ENCODE data around the gene EOMES. TPM values are rescaled to one million over a fixed set of nuclear protein-coding genes. Genes with fewer than 3 reads are reported as not detected.
"Not testable (repeated sequence)": the region's sequence is repeated elsewhere in the genome, so short reads cannot be mapped to it uniquely, and the experiment has no call there.

EOMES gene
- total RNA-seq: under 1 TPM in 1 of 4 donors, not detected in 3; 0.40 TPM

GRCh38 chr3:27721717-27722564 is at the start of gene EOMES:
Gene EOMES, minus strand, starts transcription at chr3:27722323. Its CDS starts 29 bp downstream, at chr3:27722294.
- peak in 1 of 2 donors; percentile 21 for DNase-seq
- Histone ChIP-seq H3K36me3 (no peaks in the 10 kb centered on the region), H3K4me1 (peaks cover 9 to 20% of the 10 kb centered on the region in 2 donors), H3K4me3 (replicated peaks in 1 of 3) (peak within 1 kb of the TSS in 1 of 3 donors; percentile 19), H3K27ac (no peak within 1 kb of the TSS), H3K27me3 (peaks cover 15% of the 10 kb centered on the region), H3K9me3 (no peaks in the 10 kb centered on the region)
- intact Hi-C loops (cut with DNase I): no loop called here
- WGBS, 2 donors: 0 to 10% methylated on average over 9 to 16 of the region's 81 CpGs
- TF ChIP-seq CTCF (IDR thresholded peaks at IDR 0.05) (no peak), POLR2A (IDR thresholded peaks at IDR 0.05) (no peak)

DNA sequence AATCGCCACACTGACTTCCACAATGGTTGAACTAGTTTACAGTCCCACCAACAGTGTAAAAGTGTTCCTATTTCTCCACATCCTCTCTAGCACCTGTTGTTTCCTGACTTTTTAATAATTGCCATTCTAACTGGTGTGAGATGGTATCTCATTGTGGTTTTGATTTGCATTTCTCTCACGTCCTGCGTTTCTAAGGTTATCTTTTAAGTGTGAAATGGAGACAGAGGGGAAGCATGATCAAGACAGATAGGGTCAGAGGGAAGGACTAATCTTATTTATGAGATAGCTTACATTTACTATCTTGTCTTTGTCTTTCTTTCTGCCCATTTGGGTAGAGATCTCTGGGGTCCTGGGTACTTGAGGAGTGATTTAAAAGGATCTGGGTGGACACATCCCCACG is 48.3 kb upstream of the EOMES start:
- H3K4me1 ChIP-seq; DNase-seq; H3K27me3 ChIP-seq; H3K27ac ChIP-seq; H3K4me3 ChIP-seq (replicated peaks in 1 of 3); H3K9me3 ChIP-seq; H3K36me3 ChIP-seq; intact Hi-C loops (cut with DNase I): not testable (repeated sequence)
- WGBS, 2 donors: 48 to 57% methylated on average over 3 of the region's 4 CpGs

- no peaks in the 10 kb centered on the region for H3K27me3 ChIP-seq
- no peak for TF ChIP-seq POLR2A (IDR thresholded peaks at IDR 0.05)
- TF ChIP-seq CTCF (IDR thresholded peaks at IDR 0.05): no peak
- intact Hi-C loops (cut with DNase I): no loop called here
Measured at GRCh38 chr3:27767000-27767399, 44.9 kb upstream of the EOMES start.

DNA sequence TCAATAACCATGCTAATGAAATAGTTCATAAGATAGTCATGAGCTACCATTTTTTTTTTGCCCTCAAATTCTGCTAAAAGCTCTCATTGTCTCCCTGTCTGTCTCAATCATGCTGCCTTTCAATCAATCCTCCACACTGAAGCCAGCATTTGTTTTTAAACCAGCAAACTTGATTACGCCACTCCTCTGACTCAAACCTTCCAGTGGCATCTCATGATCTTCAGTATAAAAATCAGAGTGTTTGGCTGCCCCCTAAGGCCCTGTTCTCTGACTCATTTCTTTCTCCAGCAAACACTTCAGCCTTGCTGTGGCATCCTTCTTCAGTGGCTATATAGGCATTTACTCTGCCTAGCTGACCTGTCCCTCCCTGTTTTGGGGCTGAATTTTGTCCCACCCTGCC is 36.0 kb upstream of the EOMES start:
- Histone ChIP-seq H3K27me3 (no peaks in the 10 kb centered on the region), H3K36me3 (no peaks in the 10 kb centered on the region), H3K9me3 (no peaks in the 10 kb centered on the region), H3K27ac (no peak overlapping the region), H3K4me1 (no peaks in the 10 kb centered on the region), H3K4me3 (replicated peaks in 1 of 3) (no peak overlapping the region)
- intact Hi-C loops (cut with DNase I): no loop called here
- WGBS, 2 donors: 90 to 93% methylated on average over 1 of the region's 1 CpG
- DNase-seq: no peak
- no peak for TF ChIP-seq CTCF (IDR thresholded peaks at IDR 0.05)
- no peak for TF ChIP-seq POLR2A (IDR thresholded peaks at IDR 0.05)

More at GRCh38 chr3:27767000-27767399, 44.9 kb upstream of the EOMES start:
- Histone ChIP-seq H3K36me3 (no peaks in the 10 kb centered on the region), H3K4me3 (replicated peaks in 1 of 3) (no peak overlapping the region), H3K9me3 (no peaks in the 10 kb centered on the region), H3K4me1 (peaks cover 0 to 9% of the 10 kb centered on the region in 2 donors), H3K27ac (no peak overlapping the region)
- WGBS, 2 donors: 69 to 78% methylated on average over 3 of the region's 3 CpGs
- no peak for DNase-seq

DNA sequence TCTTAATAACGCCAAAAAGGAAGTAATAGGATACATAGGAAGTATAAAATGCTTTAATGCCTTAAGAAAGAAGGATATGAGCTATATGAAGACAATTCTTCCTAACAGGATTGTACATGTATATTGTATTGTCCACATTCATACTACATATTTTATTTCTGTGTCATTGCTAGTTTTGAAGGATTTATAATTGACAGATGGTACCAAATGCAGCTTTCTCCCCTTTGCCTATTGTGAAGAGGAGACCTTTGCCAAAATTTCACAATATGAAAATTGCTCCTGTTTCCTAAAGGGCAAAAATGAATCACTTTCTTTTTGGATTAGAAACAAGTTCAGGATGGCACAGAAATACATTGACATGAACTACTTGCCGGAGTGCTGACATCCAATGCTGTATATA is 34.8 kb upstream of the EOMES start:
- no peaks in the 10 kb centered on the region for H3K27me3 ChIP-seq
- no peak overlapping the region for H3K4me3 ChIP-seq (replicated peaks in 1 of 3)
- H3K9me3 ChIP-seq: no peaks in the 10 kb centered on the region
- H3K36me3 ChIP-seq: no peaks in the 10 kb centered on the region
- no peaks in the 10 kb centered on the region for H3K4me1 ChIP-seq
- whole genome bisulfite sequencing, 2 donors: 85 to 86% methylated on average over 2 of the region's 2 CpGs
- TF ChIP-seq CTCF (IDR thresholded peaks at IDR 0.05): no peak
- no peak for TF ChIP-seq POLR2A (IDR thresholded peaks at IDR 0.05)
- intact Hi-C loops (cut with DNase I): no loop called here
- H3K27ac ChIP-seq: no peak overlapping the region
- DNase-seq: no peak
